HG03103 (cell line): ENCODE measurements around the gene CLSTN2.
"Not testable (repeated sequence)": the region's sequence is repeated elsewhere in the genome, so short reads cannot be mapped to it uniquely, and the experiment has no call there.

ENCODE experiments used
- ATAC-seq: cut with Tn5 transposase; IDR thresholded peaks from one replicate; pipeline ENCODE4 v1.9.1; 2021; ENCODE audit warnings: low read depth; ENCODE audit not compliant: unreplicated experiment

CLSTN2 gene

GRCh38 chr3:140395134-140396075 is 460.4 kb downstream of the CLSTN2 start:
- ATAC-seq = no peak

DNA sequence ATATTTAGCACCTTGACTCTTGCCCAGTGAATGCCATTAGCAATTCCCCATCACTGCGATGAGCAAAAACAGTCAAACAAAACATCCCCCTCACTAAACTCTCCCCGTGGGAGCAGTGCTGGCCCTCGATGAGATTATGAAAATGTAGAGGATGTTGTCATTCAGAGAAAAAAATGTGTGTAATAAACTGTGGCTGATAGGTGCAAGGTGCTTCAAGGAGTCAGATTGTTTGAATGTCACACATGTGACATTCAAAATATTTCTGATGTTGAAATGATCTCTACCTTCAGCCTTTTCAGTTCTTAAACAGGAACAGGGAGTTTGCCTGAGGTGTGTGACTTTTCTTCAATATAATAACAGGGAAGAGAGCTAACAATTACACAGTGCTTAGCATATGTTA is 461.1 kb downstream of the CLSTN2 start:
- ATAC-seq = no peak

DNA sequence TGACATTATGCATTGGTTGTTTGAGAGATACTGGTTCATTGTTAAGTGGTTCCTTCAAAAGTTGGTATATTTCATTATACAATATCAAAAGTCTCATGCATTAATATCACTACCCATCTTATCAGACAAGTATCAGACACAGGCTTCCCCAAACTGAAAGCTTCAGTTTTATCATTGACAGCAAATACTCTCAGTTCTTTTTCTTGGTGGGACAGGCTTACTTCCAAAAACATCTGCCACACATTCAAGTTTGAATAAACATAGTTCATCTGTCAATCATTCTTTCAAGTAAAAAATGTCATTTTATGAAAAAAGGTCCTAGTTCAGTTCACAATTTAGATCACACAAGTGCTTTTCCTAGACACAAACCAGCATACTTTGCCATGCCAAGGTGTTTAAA is 462.9 kb downstream of the CLSTN2 start:
- ATAC-seq = no peak

GRCh38 chr3:140398387-140398786 is 463.4 kb downstream of the CLSTN2 start:
- no peak for ATAC-seq

DNA sequence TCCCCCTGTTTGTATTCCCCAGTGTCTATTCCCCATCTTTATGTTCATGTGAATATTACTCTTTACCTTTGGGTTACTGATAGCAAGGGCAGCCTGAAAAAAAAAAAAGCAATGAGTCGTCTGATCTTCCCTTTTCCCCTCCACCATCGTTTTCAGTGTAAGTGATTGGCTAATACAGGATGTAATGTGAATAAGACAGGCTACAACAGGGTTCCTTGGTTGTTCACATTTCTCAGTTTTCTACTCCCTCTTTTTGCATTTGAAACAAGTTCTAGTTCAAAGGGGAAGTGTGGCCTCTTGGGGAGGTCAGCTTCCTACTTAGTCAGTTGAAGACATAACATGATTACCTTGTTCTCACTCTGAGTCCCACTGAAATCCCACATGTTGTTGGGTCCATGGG is 464.9 kb downstream of the CLSTN2 start:
- ATAC-seq = no peak

DNA sequence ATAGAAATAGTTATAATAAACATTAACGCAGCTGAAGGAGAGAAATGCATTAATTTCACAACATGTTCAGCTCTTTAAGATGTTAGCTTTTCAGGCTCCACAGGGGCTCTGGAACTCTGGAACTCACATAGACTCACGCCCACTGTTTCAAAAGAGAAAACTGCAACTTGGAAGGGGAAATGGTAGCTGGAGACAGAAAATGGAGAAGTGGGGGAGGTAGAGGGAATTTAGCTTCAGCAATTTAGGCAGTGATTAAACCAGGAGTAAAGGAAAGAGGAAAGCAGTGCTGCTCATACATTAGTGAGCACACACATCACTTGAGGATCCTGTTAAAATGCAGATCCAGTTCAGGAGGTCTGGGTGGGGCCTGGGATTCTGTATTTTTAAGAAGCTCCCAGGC is 468.1 kb downstream of the CLSTN2 start:
- no peak for ATAC-seq

GRCh38 chr3:140403608-140404007 is 468.6 kb downstream of the CLSTN2 start:
- no peak for ATAC-seq

GRCh38 chr3:140406655-140407054 is 471.7 kb downstream of the CLSTN2 start:
- ATAC-seq = no peak

DNA sequence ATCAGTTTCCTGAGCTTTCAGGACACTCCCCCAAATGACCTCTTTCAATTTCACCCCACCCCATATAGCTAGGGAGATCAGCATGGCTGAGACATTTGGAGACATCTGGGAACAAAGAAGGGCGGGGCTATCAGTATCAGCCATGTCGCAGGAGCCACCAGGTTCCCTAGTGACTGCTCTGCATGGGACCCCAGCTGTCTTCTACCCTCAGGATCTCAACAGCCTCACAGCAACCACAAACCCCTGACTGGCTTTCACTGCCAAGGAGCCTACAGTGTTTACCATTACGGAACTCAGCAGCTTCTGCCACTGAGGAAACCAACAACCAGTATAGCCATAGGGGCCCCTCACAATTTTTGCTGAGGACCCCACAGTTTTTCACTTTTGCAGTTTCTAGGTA is 473.3 kb downstream of the CLSTN2 start:
- ATAC-seq = no peak

DNA sequence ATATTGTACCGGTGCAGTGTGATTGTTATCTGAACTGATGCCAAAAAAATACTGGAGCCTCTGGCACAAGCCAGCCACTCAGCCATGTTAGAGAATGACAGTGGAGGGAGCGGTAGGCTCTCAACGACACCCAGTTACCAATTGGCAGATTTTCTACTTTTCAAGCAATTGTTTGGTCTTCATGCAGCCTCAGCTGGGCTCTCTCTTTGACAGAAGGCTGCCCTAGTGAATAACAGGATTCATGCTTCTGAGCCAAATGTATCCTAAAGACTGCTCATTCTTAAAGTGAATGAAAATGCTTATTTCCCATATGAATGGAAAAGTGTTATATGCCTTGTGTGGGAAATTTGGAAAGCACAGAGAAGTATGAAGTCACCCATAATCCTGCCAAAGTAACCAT is 481.7 kb downstream of the CLSTN2 start:
- ATAC-seq = no peak

- ATAC-seq = no peak
Observed at GRCh38 chr3:140420621-140421357, 485.8 kb downstream of the CLSTN2 start.

DNA sequence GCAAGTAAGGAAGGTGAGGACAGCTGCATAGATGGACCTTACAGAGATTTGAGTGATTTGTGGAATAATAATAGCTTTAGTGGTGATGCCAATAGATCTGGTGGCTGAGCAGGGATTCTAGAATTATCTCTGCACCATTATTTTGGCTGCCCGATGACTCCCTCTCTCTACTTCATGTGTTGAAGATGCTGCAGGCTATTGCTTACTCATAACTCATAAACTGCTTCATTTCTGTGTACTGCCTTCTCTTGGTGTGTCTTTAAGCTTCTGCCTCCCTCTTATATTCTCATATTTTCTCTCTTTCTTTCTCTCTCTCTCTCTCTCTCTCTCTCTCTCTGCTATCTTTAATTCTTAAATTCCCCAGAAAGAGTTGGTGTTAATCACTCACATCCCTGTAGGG is 486.9 kb downstream of the CLSTN2 start:
- no peak for ATAC-seq

DNA sequence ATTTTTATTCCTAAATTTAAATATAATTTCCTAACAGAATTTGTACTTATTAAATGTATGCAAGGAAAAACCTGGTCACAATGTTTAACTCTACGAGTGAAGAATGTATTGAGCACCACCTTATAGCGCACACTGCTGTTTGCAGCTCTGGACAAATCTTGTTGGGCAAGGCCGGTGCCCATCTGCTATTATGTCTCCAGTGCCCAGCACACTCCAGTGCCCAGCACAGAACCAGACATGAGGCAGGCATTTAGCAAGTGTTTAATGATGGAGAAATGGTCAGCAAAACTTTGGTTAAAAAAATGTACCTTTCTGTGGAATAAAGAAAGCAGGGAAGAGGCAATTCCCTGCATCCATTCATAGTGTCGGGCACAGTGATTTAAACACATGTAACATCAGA is 488.2 kb downstream of the CLSTN2 start:
- ATAC-seq = no peak

GRCh38 chr3:140423574-140423973 is 488.6 kb downstream of the CLSTN2 start:
- ATAC-seq = not testable (repeated sequence)

GRCh38 chr3:140424211-140424610 is 489.2 kb downstream of the CLSTN2 start:
- ATAC-seq = no peak

- ATAC-seq = no peak
Observed at GRCh38 chr3:140424726-140425125, 489.7 kb downstream of the CLSTN2 start.

- no peak for ATAC-seq
Observed at GRCh38 chr3:140427786-140428185, 492.8 kb downstream of the CLSTN2 start.

- no peak for ATAC-seq
Observed at GRCh38 chr3:140428380-140428779, 493.4 kb downstream of the CLSTN2 start.

DNA sequence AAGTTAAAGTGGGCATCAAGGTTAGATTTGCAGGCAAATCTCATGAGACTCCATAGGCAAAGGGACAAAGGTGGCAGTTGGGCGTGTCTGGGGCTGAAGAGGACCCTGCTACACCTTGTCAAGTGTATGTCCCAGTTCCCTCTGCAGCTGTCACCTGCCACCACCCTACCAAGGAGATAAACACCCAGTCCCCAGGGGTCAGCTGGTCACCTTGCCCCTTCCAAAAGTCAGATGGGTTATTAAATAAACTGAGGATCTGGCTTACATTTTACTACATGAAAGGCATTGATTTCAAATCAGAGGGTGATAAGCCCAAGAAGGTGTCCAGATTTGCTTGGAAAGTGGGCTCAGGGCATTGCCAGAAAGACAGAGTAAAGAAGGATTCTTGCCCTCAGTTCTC is 494.8 kb downstream of the CLSTN2 start:
- no peak for ATAC-seq

DNA sequence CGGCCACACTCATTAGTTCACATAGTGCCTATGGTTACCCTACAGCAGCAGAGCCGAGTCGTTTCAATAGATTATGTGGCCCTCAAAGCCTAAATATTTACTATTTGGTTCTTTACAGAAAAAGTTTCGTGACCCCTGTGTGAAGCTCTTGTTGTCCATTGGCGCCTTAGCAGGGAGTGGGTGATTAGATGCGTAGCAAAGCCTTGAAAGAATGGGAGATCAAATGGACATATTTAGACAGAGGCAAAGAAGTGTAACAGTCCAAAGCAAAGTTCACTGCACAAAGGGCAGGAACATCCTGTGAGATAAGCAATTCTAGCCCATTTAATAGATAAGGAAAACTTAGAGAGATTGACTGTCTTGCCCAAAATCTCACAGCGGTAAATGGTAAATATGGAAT is 495.5 kb downstream of the CLSTN2 start:
- no peak for ATAC-seq

- no peak for ATAC-seq
Observed at GRCh38 chr3:140432229-140432669, 497.3 kb downstream of the CLSTN2 start.

DNA sequence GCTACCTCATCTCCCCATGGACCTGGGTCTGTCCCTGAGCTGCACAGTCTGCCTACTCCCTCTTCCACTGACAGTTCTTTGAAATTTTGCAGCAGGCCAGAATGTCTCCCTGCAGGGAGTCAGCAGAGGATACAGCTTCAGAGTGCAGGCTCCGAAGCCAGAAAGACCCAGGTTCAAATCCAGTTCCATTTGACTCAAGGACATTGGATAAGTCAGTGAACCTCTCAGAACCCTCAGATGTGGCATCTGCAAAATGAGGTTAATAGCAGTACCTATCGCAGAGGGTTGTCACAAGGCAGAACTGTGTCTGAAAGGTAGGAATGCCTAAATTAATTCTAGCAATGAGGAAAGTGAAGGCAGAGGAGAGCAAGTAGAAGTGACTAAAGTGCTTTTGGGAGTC is 498.4 kb downstream of the CLSTN2 start:
- no peak for ATAC-seq
